ENCODE data around the gene CD200R1. TPM values are rescaled to one million over a fixed set of nuclear protein-coding genes. Genes with fewer than 3 reads are reported as not detected.
"Not testable (repeated sequence)": the region's sequence is repeated elsewhere in the genome, so short reads cannot be mapped to it uniquely, and the experiment has no call there.

The CD200R1 gene
- total RNA-seq, 1 experiment from 2014 or later = 0.05 TPM

- ATAC-seq (no peak), DNase-seq (ENCODE audit: low read depth, low spot score) (no peak)
- BruUV-seq (replicated peaks) = no TSS peak
- no peaks in the 10 kb centered on the region for H3K27me3 ChIP-seq (ENCODE audit: control insufficient read depth, insufficient read depth, low read length)
- H3K36me3 ChIP-seq (ENCODE audit: control insufficient read depth, insufficient read depth, low read length) = no peaks in the 10 kb centered on the region
- POLR2A ChIA-PET = no interaction called here
- intact Hi-C loops (cut with micrococcal nuclease; ENCODE audit: unreplicated experiment) = no loop called here
- no peaks in the 10 kb centered on the region for H3K4me1 ChIP-seq (ENCODE audit: control insufficient read depth, insufficient read depth, low read length)
- TF ChIP-seq, protein P1, sequence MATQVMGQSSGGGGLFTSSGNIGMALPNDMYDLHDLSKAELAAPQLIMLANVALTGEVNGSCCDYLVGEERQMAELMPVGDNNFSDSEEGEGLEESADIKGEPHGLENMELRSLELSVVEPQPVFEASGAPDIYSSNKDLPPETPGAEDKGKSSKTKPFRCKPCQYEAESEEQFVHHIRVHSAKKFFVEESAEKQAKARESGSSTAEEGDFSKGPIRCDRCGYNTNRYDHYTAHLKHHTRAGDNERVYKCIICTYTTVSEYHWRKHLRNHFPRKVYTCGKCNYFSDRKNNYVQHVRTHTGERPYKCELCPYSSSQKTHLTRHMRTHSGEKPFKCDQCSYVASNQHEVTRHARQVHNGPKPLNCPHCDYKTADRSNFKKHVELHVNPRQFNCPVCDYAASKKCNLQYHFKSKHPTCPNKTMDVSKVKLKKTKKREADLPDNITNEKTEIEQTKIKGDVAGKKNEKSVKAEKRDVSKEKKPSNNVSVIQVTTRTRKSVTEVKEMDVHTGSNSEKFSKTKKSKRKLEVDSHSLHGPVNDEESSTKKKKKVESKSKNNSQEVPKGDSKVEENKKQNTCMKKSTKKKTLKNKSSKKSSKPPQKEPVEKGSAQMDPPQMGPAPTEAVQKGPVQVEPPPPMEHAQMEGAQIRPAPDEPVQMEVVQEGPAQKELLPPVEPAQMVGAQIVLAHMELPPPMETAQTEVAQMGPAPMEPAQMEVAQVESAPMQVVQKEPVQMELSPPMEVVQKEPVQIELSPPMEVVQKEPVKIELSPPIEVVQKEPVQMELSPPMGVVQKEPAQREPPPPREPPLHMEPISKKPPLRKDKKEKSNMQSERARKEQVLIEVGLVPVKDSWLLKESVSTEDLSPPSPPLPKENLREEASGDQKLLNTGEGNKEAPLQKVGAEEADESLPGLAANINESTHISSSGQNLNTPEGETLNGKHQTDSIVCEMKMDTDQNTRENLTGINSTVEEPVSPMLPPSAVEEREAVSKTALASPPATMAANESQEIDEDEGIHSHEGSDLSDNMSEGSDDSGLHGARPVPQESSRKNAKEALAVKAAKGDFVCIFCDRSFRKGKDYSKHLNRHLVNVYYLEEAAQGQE (IDR thresholded peaks at IDR 0.05; ENCODE audit: insufficient read depth in 1 of 2, low read depth in 2 of 2, low read length in 1 of 2) = no peak
- TF ChIP-seq TCF7L2 (IDR thresholded peaks at IDR 0.05; ENCODE audit: low read depth, low read length) = no peak
- TF ChIP-seq POLR2AphosphoS5 (IDR thresholded peaks at IDR 0.05; ENCODE audit: low read depth, low read length) = no peak
- TF ChIP-seq SIN3A (IDR thresholded peaks at IDR 0.05; ENCODE audit: borderline replicate concordance, insufficient read depth, low read depth, low read length) = no peak
- TF ChIP-seq, protein P2, sequence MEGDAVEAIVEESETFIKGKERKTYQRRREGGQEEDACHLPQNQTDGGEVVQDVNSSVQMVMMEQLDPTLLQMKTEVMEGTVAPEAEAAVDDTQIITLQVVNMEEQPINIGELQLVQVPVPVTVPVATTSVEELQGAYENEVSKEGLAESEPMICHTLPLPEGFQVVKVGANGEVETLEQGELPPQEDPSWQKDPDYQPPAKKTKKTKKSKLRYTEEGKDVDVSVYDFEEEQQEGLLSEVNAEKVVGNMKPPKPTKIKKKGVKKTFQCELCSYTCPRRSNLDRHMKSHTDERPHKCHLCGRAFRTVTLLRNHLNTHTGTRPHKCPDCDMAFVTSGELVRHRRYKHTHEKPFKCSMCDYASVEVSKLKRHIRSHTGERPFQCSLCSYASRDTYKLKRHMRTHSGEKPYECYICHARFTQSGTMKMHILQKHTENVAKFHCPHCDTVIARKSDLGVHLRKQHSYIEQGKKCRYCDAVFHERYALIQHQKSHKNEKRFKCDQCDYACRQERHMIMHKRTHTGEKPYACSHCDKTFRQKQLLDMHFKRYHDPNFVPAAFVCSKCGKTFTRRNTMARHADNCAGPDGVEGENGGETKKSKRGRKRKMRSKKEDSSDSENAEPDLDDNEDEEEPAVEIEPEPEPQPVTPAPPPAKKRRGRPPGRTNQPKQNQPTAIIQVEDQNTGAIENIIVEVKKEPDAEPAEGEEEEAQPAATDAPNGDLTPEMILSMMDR (IDR thresholded peaks at IDR 0.05) = no peak
- no peaks in the 10 kb centered on the region for H3K9me3 ChIP-seq (ENCODE audit: control insufficient read depth, insufficient read depth, low read depth, low read length)
- in situ Hi-C loops (cut with HindIII; ENCODE audit: low pct_unique_long_range_greater_than_20kb, low sequenced_read_pairs) = no loop called here
- no peak overlapping the region for H3K4me3 ChIP-seq (ENCODE audit: low read depth in 2 of 2, low read length in 2 of 2)
- H3K27ac ChIP-seq (ENCODE audit: low read length) = no peak overlapping the region
- CTCF ChIA-PET = no interaction called here
Observed at GRCh38 chr3:112930771-112931170, 44.1 kb downstream of the CD200R1 start.

DNA sequence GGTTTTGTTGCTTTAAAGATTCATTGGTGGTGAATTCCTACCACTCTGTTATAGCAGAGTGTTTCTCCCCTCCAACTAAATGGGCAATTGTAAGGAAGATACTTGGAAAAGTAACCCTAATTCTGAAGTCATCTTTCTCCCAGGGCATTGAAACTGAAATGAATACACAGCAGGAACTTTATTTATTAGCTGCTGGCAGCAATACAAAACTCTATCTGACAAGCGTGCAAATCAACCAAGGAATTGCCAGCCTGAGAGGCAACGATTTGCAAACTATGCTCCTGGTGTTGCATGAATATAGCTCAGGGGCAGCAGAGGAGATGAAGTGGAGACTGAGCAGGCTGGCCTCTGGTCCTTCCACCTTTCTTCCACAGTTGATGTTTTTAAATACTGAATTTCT, 48.9 kb downstream of the CD200R1 start:
- no peaks in the 10 kb centered on the region for H3K4me1 ChIP-seq (ENCODE audit: control insufficient read depth, insufficient read depth, low read length)
- no peak overlapping the region for H3K27ac ChIP-seq (ENCODE audit: low read length)
- H3K27me3 ChIP-seq (ENCODE audit: control insufficient read depth, insufficient read depth, low read length) = no peaks in the 10 kb centered on the region
- DNase-seq (ENCODE audit: low read depth, low spot score) (no peak), ATAC-seq (no peak)
- no TSS peak for BruUV-seq (replicated peaks)
- TF ChIP-seq SIN3A (IDR thresholded peaks at IDR 0.05; ENCODE audit: borderline replicate concordance, insufficient read depth, low read depth, low read length) = no peak
- no peaks in the 10 kb centered on the region for H3K9me3 ChIP-seq (ENCODE audit: control insufficient read depth, insufficient read depth, low read depth, low read length)
- no peaks in the 10 kb centered on the region for H3K36me3 ChIP-seq (ENCODE audit: control insufficient read depth, insufficient read depth, low read length)
- in situ Hi-C loops (cut with HindIII; ENCODE audit: low pct_unique_long_range_greater_than_20kb, low sequenced_read_pairs) = no loop called here
- POLR2A ChIA-PET = no interaction called here
- intact Hi-C loops (cut with micrococcal nuclease; ENCODE audit: unreplicated experiment) = no loop called here
- CTCF ChIA-PET = no interaction called here
- no peak overlapping the region for H3K4me3 ChIP-seq (ENCODE audit: low read depth in 2 of 2, low read length in 2 of 2)

- BruUV-seq (replicated peaks) = no TSS peak
- DNase-seq (ENCODE audit: low read depth, low spot score) = no peak
- Histone ChIP-seq H3K4me3 (ENCODE audit: low read depth in 2 of 2, low read length in 2 of 2) (no peak overlapping the region), H3K4me1 (ENCODE audit: control insufficient read depth, insufficient read depth, low read length) (no peaks in the 10 kb centered on the region), H3K27me3 (ENCODE audit: control insufficient read depth, insufficient read depth, low read length) (no peaks in the 10 kb centered on the region), H3K27ac (ENCODE audit: low read length) (no peak overlapping the region), H3K36me3 (ENCODE audit: control insufficient read depth, insufficient read depth, low read length) (no peaks in the 10 kb centered on the region), H3K9me3 (ENCODE audit: control insufficient read depth, insufficient read depth, low read depth, low read length) (no peaks in the 10 kb centered on the region)
- in situ Hi-C loops (cut with HindIII; ENCODE audit: low pct_unique_long_range_greater_than_20kb, low sequenced_read_pairs) = no loop called here
- no peak for ATAC-seq
- intact Hi-C loops (cut with micrococcal nuclease; ENCODE audit: unreplicated experiment) = no loop called here
- TF ChIP-seq POLR2AphosphoS5 (IDR thresholded peaks at IDR 0.05; ENCODE audit: low read depth, low read length) (no peak), TCF7L2 (IDR thresholded peaks at IDR 0.05; ENCODE audit: low read depth, low read length) (no peak), SIN3A (IDR thresholded peaks at IDR 0.05; ENCODE audit: borderline replicate concordance, insufficient read depth, low read depth, low read length) (no peak)
- TF ChIP-seq, protein P1 (IDR thresholded peaks at IDR 0.05; ENCODE audit: insufficient read depth in 1 of 2, low read depth in 2 of 2, low read length in 1 of 2) = no peak
- TF ChIP-seq, protein P2 (IDR thresholded peaks at IDR 0.05) = no peak
- ChIA-PET POLR2A (no interaction called here), CTCF (no interaction called here)
Observed at GRCh38 chr3:112925560-112925959, 49.3 kb downstream of the CD200R1 start.

DNA sequence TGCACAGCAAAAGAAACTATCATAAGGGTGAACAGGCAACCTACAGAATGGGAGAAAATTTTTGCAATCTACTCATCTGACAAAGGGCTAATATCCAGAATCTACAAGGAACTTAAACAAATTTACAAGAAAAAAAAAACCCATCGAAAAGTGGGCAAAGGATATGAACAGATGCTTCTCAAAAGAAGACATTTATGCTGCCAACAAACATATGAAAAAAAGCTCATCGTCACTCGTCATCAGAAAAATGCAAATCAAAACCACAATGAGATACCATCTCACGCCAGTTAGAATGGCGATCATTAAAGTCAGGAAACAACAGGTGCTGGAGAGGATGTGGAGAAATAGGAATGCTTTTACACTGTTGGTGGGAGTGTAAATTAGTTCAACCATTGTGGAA, 55.4 kb downstream of the CD200R1 start:
- POLR2A ChIA-PET; DNase-seq (ENCODE audit: low read depth, low spot score); ATAC-seq; H3K27me3 ChIP-seq (ENCODE audit: control insufficient read depth, insufficient read depth, low read length); H3K36me3 ChIP-seq (ENCODE audit: control insufficient read depth, insufficient read depth, low read length); CTCF ChIA-PET; intact Hi-C loops (cut with micrococcal nuclease; ENCODE audit: unreplicated experiment); H3K27ac ChIP-seq (ENCODE audit: low read length); in situ Hi-C loops (cut with HindIII; ENCODE audit: low pct_unique_long_range_greater_than_20kb, low sequenced_read_pairs); H3K4me1 ChIP-seq (ENCODE audit: control insufficient read depth, insufficient read depth, low read length); H3K9me3 ChIP-seq (ENCODE audit: control insufficient read depth, insufficient read depth, low read depth, low read length); H3K4me3 ChIP-seq (ENCODE audit: low read depth in 2 of 2, low read length in 2 of 2); BruUV-seq (replicated peaks): not testable (repeated sequence)
